Measurements from ENCODE around the gene CNTNAP5.

- no peak for TF ChIP-seq CTCF (IDR thresholded peaks at IDR 0.05)
- TF ChIP-seq EZH2 (IDR thresholded peaks at IDR 0.05; ENCODE audit: borderline replicate concordance, insufficient read depth, low read depth, low read length, poor library complexity, severe bottlenecking): no peak
Observed at GRCh38 chr2:124316881-124317605, 292.0 kb downstream of the CNTNAP5 start.
